ENCODE data around the gene SNRNP200.

GRCh38 chr2:96274355-96275056 is 30.8 kb downstream of the SNRNP200 start:
- TF ChIP-seq POU6F1 (CRISPR knock-in tag; IDR thresholded peaks at IDR 0.05; ENCODE audit: borderline replicate concordance, low read depth) (no peak), ZNF8 (CRISPR knock-in tag; IDR thresholded peaks at IDR 0.05) (no peak), ZNF70 (CRISPR knock-in tag; IDR thresholded peaks at IDR 0.05) (no peak), CSDC2 (CRISPR knock-in tag; IDR thresholded peaks at IDR 0.05) (no peak), CREB5 (CRISPR knock-in tag; IDR thresholded peaks at IDR 0.05; ENCODE audit: low read depth) (no peak), ZFP3 (CRISPR knock-in tag; IDR thresholded peaks at IDR 0.05) (no peak), TCF4 (CRISPR knock-in tag; IDR thresholded peaks at IDR 0.05; ENCODE audit: borderline replicate concordance) (no peak), ARNTL (CRISPR knock-in tag; IDR thresholded peaks at IDR 0.05; ENCODE audit: borderline replicate concordance, low read depth) (no peak)

All from SK-N-SH treated with all-trans-retinoic acid at 6 μM for 48 hours (cell line).